ENCODE data around the gene MALRD1. TPM values are rescaled to one million over a fixed set of nuclear protein-coding genes. Genes with fewer than 3 reads are reported as not detected.

Gene MALRD1
- total RNA-seq, 1 experiment from 2014 or later: not detected

GRCh38 chr10:19775296-19775695 is 726.7 kb downstream of the MALRD1 start:
- Histone ChIP-seq H3K27me3 (ENCODE audit: control insufficient read depth, insufficient read depth, low read length) (no peaks in the 10 kb centered on the region), H3K36me3 (ENCODE audit: control insufficient read depth, insufficient read depth, low read length) (no peaks in the 10 kb centered on the region), H3K27ac (ENCODE audit: low read length) (no peak overlapping the region), H3K4me3 (ENCODE audit: low read depth in 2 of 2, low read length in 2 of 2) (no peak overlapping the region), H3K9me3 (ENCODE audit: control insufficient read depth, insufficient read depth, low read depth, low read length) (no peaks in the 10 kb centered on the region), H3K4me1 (ENCODE audit: control insufficient read depth, insufficient read depth, low read length) (no peaks in the 10 kb centered on the region)
- in situ Hi-C loops (cut with HindIII; ENCODE audit: low pct_unique_long_range_greater_than_20kb, low sequenced_read_pairs): no loop called here
- ChIA-PET CTCF (no interaction called here), POLR2A (no interaction called here)
- ATAC-seq (no peak), DNase-seq (ENCODE audit: low read depth, low spot score) (no peak)
- TF ChIP-seq TCF7L2 (IDR thresholded peaks at IDR 0.05; ENCODE audit: low read depth, low read length) (no peak), POLR2AphosphoS5 (IDR thresholded peaks at IDR 0.05; ENCODE audit: low read depth, low read length) (no peak), CTCF (IDR thresholded peaks at IDR 0.05) (no peak), REST (IDR thresholded peaks at IDR 0.05; ENCODE audit: insufficient read depth in 1 of 2, low read depth in 2 of 2, low read length in 1 of 2) (no peak), SIN3A (IDR thresholded peaks at IDR 0.05; ENCODE audit: borderline replicate concordance, insufficient read depth, low read depth, low read length) (no peak)
- BruUV-seq (replicated peaks): no TSS peak
- intact Hi-C loops (cut with micrococcal nuclease; ENCODE audit: unreplicated experiment): no loop called here

- ATAC-seq (no peak), DNase-seq (ENCODE audit: low read depth, low spot score) (no peak)
- Histone ChIP-seq H3K36me3 (ENCODE audit: control insufficient read depth, insufficient read depth, low read length) (no peaks in the 10 kb centered on the region), H3K27ac (ENCODE audit: low read length) (no peak overlapping the region), H3K4me1 (ENCODE audit: control insufficient read depth, insufficient read depth, low read length) (no peaks in the 10 kb centered on the region), H3K4me3 (ENCODE audit: low read depth in 2 of 2, low read length in 2 of 2) (no peak overlapping the region), H3K9me3 (ENCODE audit: control insufficient read depth, insufficient read depth, low read depth, low read length) (no peaks in the 10 kb centered on the region), H3K27me3 (ENCODE audit: control insufficient read depth, insufficient read depth, low read length) (no peaks in the 10 kb centered on the region)
- ChIA-PET CTCF (no interaction called here), POLR2A (no interaction called here)
- intact Hi-C loops (cut with micrococcal nuclease; ENCODE audit: unreplicated experiment) (no loop called here), in situ Hi-C loops (cut with HindIII; ENCODE audit: low pct_unique_long_range_greater_than_20kb, low sequenced_read_pairs) (no loop called here)
- no TSS peak for BruUV-seq (replicated peaks)
- no peak for TF ChIP-seq TCF7L2 (IDR thresholded peaks at IDR 0.05; ENCODE audit: low read depth, low read length)
- no peak for TF ChIP-seq CTCF (IDR thresholded peaks at IDR 0.05)
- no peak for TF ChIP-seq POLR2AphosphoS5 (IDR thresholded peaks at IDR 0.05; ENCODE audit: low read depth, low read length)
- TF ChIP-seq SIN3A (IDR thresholded peaks at IDR 0.05; ENCODE audit: borderline replicate concordance, insufficient read depth, low read depth, low read length): no peak
- no peak for TF ChIP-seq REST (IDR thresholded peaks at IDR 0.05; ENCODE audit: insufficient read depth in 1 of 2, low read depth in 2 of 2, low read length in 1 of 2)
Measured at GRCh38 chr10:19777806-19778205, 729.2 kb downstream of the MALRD1 start.

Data from Panc1 (cell line).